Activated gamma-delta T cell (primary cell): ENCODE results near the gene TNFSF9.
"Not testable (repeated sequence)": the region's sequence is repeated elsewhere in the genome, so short reads cannot be mapped to it uniquely, and the experiment has no call there.

Experiments
- DNase-seq: peaks from one replicate; lab custom pipeline; 2025; lab: John Stamatoyannopoulos, UW

Gene TNFSF9

GRCh38 chr19:6508028-6508771, 22.6 kb upstream of the TNFSF9 start:
- not testable (repeated sequence) for DNase-seq

- no peak for DNase-seq
These were observed 21.5 kb upstream of the TNFSF9 start for GRCh38 chr19:6509118-6509971.

GRCh38 chr19:6510618-6511017, 20.2 kb upstream of the TNFSF9 start:
- no peak for DNase-seq

- DNase-seq: no peak
These were observed 16.7 kb upstream of the TNFSF9 start for GRCh38 chr19:6514089-6514488.

GRCh38 chr19:6514926-6515544, 15.8 kb upstream of the TNFSF9 start:
- no peak for DNase-seq

GRCh38 chr19:6516018-6516658, 14.7 kb upstream of the TNFSF9 start:
- no peak for DNase-seq

- DNase-seq: peak; percentile 78
These were observed 14.1 kb upstream of the TNFSF9 start for GRCh38 chr19:6516659-6517291.

GRCh38 chr19:6518145-6518911, 12.5 kb upstream of the TNFSF9 start:
- DNase-seq: no peak

GRCh38 chr19:6519289-6519688, 11.5 kb upstream of the TNFSF9 start:
- no peak for DNase-seq

- DNase-seq: peak; percentile 80
These were observed 8.8 kb upstream of the TNFSF9 start for GRCh38 chr19:6521718-6522646.

- no peak for DNase-seq
These were observed 8.1 kb upstream of the TNFSF9 start for GRCh38 chr19:6522712-6523111.

GRCh38 chr19:6524311-6524710, 6.5 kb upstream of the TNFSF9 start:
- DNase-seq: no peak

GRCh38 chr19:6527893-6528543, 2.8 kb upstream of the TNFSF9 start:
- no peak for DNase-seq

GRCh38 chr19:6528544-6529121, 2.2 kb upstream of the TNFSF9 start:
- DNase-seq: no peak

GRCh38 chr19:6529351-6529750, 1.5 kb upstream of the TNFSF9 start:
- no peak for DNase-seq

- DNase-seq: no peak
These were observed 865 bp upstream of the TNFSF9 start for GRCh38 chr19:6529937-6530385.

GRCh38 chr19:6531163-6531955, 533 bp downstream of the TNFSF9 start:
- no peak for DNase-seq

- DNase-seq: no peak
These were observed 1.1 kb downstream of the TNFSF9 start for GRCh38 chr19:6531956-6532243.
